K562 (cell line): ENCODE measurements around the gene ADAP1. TPM values are rescaled to one million over a fixed set of nuclear protein-coding genes. Genes with fewer than 3 reads are reported as not detected.

Source experiments
- COPS2 ChIP-seq: fragments of 450-650 bp; conservative IDR thresholded peaks from 2 replicates; pipeline ENCODE4 v1.6.1; 2016; ENCODE audit warnings: mild to moderate bottlenecking, moderate library complexity
- FIP1L1 ChIP-seq: fragments of 200-400 bp; formaldehyde crosslinking; IDR thresholded peaks from 2 replicates; pipeline ENCODE4 v1.6.1; 2018; ENCODE audit warnings: mild to moderate bottlenecking, low read depth, low read length; ENCODE audit not compliant: poor library complexity, severe bottlenecking
- GTF2F1 ChIP-seq: IDR thresholded peaks from 2 replicates; pipeline ENCODE4 v1.6.1; 2011; ENCODE audit warnings: low read depth, low read length, improper control_type of control experiment
- HDAC8 ChIP-seq: fragments of 450-650 bp; IDR thresholded peaks from 2 replicates; pipeline ENCODE4 v1.6.1; 2016; ENCODE audit warnings: mild to moderate bottlenecking, missing genetic modification characterization, moderate library complexity, missing compliant biosample characterization
- HNRNPUL1 ChIP-seq: fragments of 200-400 bp; formaldehyde crosslinking; IDR thresholded peaks from 2 replicates; pipeline ENCODE4 v1.6.1; 2017; ENCODE audit warnings: low read length
- MTA2 ChIP-seq: fragments of 450-650 bp; IDR thresholded peaks from 2 replicates; pipeline ENCODE4 v1.6.1; 2016; ENCODE audit warnings: low read depth
- PCBP2 ChIP-seq: fragments of 200-400 bp; formaldehyde crosslinking; IDR thresholded peaks from 2 replicates; pipeline ENCODE4 v1.6.1; 2018; ENCODE audit warnings: low read length, low read depth, mild to moderate bottlenecking, moderate library complexity; ENCODE audit not compliant: poor library complexity, severe bottlenecking
- PML ChIP-seq: IDR thresholded peaks from 2 replicates; pipeline ENCODE4 v1.6.1; 2012; ENCODE audit warnings: low read length, inconsistent platforms
- POLR2G ChIP-seq: fragments of 200-400 bp; formaldehyde crosslinking; IDR thresholded peaks from 2 replicates; pipeline ENCODE4 v1.6.1; 2017; ENCODE audit warnings: low read depth, mild to moderate bottlenecking, antibody characterized with exemption, low read length, moderate library complexity
- POU5F1 ChIP-seq: fragments of 150-350 bp; IDR thresholded peaks from 2 replicates; pipeline ENCODE4 v1.6.1; 2014; ENCODE audit warnings: borderline replicate concordance, low read length, low read depth, mild to moderate bottlenecking; ENCODE audit not compliant: partially characterized antibody
- RAD21 ChIP-seq, 2 experiments: fragments of 250-450 bp in 1 of 2; fragments of 450-650 bp in 1 of 2; sonication (Bioruptor Pico) in 1 of 2; formaldehyde crosslinking in 1 of 2; IDR thresholded peaks in 1 of 2; conservative IDR thresholded peaks in 1 of 2; 2 replicates each; pipeline versions ENCODE4 v1.4.0 to v1.8.0; 2020 to 2022; ENCODE audit warnings: mild to moderate bottlenecking in 2 of 2, moderate library complexity in 1 of 2
- TARDBP ChIP-seq: fragments of 450-650 bp; IDR thresholded peaks from 2 replicates; pipeline ENCODE4 v1.6.1; 2016
- WHSC1 ChIP-seq: IDR thresholded peaks from one replicate; pipeline ENCODE4 v1.6.1; 2012; ENCODE audit warnings: low read length, control low read depth, inconsistent platforms
- ZNF79 ChIP-seq: fragments of 250-450 bp; sonication (Bioruptor Pico); IDR thresholded peaks from 2 replicates; pipeline ENCODE4 v1.4.0; 2020; ENCODE audit warnings: low read depth, mild to moderate bottlenecking, moderate library complexity
- polyA plus RNA-seq, 8 experiments: library from polyadenylated mRNA; depleted of rRNA in 4 of 8; stranded (reverse) in 5 of 8; unstranded in 3 of 8; fragments of >200 nt; fragmentation: Nextera tagmentation in 2 of 8; fragmentation: Illumina TruSeq in 1 of 8; extraction: Ambion mirVana in 2 of 8; extraction: Trizol in 1 of 8; gene quantifications; 2 replicates each; pipeline versions ENCODE4 v1.2.1 to v1.2.3, GENCODE V29; 2011 to 2014; ENCODE audit warnings: inconsistent platforms in 1 of 8, missing spikeins in 1 of 8
- total RNA-seq, 7 experiments: library from RNA; depleted of rRNA in 6 of 7; stranded (reverse); fragments of >200 nt in 6 of 7; fragmentation: Illumina TruSeq in 2 of 7; extraction: Trizol in 2 of 7; gene quantifications; 2 replicates each; pipeline versions ENCODE4 v1.2.1 to v1.2.3, GENCODE V29; 2011 to 2021; ENCODE audit warnings: low replicate concordance in 1 of 7
- TF ChIP-seq, protein P1 (sequence below): fragments of 450-650 bp; formaldehyde crosslinking; IDR thresholded peaks from 2 replicates; pipeline ENCODE4 v1.4.0; 2020; ENCODE audit warnings: mild to moderate bottlenecking, moderate library complexity
- TF ChIP-seq, protein P2 (sequence below): fragments of 450-650 bp; IDR thresholded peaks from 2 replicates; pipeline ENCODE4 v1.6.1; 2016; ENCODE audit warnings: antibody characterized with exemption
- TF ChIP-seq, protein P3 (sequence below): sonication (generic); formaldehyde crosslinking; IDR thresholded peaks from 2 replicates; pipeline ENCODE4 v1.8.0; 2022; ENCODE audit warnings: mild to moderate bottlenecking, missing genetic modification reagents
- TF ChIP-seq, protein P4 (sequence below): sonication (generic); formaldehyde crosslinking; IDR thresholded peaks from 2 replicates; pipeline ENCODE4 v1.8.1; 2023; ENCODE audit warnings: mild to moderate bottlenecking, missing genetic modification reagents, moderate library complexity

Gene ADAP1
- total and polyA plus RNA-seq, 9 of the 15 experiments (the other 6 are each of a cell fraction or from before 2014, with no cell fraction given) = 0.27 to 1.4 (median 0.52) TPM; not detected in 3

DNA sequence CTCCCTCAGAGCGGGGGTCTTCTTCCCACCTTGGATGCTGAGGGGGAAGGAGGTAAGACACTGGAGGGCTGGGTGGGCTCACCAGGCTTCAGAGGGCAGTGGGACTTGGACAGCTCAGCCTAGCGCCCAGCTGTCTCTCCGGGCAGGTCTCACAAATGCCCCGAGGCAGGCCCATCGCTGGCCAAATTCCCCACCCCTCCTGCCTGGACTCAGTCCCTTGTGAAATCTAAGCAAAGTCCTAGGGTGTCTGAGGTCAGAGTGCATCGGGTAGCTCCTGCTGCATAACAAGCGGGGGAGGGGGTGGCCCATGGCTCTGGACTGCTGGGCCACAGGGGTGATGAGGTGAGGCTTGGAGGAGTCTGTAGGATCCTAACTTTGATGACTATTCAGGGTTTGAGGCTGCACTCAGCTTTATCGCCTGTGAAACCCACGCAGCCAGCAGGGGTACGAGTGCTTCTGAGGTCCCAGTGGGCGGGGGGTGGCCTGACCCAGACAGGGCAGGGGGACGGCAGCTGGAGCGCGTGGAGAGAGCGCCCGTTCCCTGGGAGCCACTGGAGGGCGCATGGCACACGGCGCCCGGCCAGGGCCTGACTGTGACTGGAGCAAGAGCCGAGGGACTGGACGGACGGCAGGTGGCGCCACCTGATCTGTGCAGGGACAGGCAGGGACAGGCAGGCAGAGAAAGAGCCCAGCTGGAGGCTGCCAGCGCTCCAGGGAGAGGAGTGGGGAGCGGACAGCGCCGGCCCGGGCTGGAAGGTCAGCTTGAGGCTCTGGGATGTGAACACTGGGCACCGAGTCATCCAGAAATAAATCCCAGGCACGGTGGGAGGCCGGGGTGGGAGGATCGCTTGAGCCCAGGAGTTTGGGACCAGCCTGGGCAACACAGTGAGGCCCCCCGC lies 38.5 kb upstream of the ADAP1 start (continued):
- TF ChIP-seq, protein P1, sequence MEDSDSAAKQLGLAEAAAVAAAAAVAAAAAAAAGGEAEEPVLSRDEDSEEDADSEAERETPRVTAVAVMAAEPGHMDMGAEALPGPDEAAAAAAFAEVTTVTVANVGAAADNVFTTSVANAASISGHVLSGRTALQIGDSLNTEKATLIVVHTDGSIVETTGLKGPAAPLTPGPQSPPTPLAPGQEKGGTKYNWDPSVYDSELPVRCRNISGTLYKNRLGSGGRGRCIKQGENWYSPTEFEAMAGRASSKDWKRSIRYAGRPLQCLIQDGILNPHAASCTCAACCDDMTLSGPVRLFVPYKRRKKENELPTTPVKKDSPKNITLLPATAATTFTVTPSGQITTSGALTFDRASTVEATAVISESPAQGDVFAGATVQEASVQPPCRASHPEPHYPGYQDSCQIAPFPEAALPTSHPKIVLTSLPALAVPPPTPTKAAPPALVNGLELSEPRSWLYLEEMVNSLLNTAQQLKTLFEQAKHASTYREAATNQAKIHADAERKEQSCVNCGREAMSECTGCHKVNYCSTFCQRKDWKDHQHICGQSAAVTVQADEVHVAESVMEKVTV (CRISPR knock-in tag) = peak; percentile 99
- no peak for TF ChIP-seq HDAC8
- TF ChIP-seq WHSC1 = no peak
- TF ChIP-seq, protein P2, sequence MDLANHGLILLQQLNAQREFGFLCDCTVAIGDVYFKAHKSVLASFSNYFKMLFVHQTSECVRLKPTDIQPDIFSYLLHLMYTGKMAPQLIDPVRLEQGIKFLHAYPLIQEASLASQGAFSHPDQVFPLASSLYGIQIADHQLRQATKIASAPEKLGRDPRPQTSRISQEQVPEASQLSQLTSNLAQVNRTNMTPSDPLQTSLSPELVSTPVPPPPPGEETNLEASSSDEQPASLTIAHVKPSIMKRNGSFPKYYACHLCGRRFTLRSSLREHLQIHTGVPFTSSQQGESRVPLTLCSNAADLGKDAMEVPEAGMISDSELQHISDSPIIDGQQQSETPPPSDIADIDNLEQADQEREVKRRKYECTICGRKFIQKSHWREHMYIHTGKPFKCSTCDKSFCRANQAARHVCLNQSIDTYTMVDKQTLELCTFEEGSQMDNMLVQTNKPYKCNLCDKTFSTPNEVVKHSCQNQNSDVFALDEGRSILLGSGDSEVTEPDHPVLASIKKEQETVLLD = 0 out of 2 replicates have a peak, but pooled peaks have one; percentile 22
- TF ChIP-seq HNRNPUL1 = no peak
- peak; percentile 70 for TF ChIP-seq POLR2G
- TF ChIP-seq GTF2F1 = no peak
- TF ChIP-seq COPS2 = no peak
- no peak for TF ChIP-seq PML
- TF ChIP-seq ZNF79 (CRISPR knock-in tag) = no peak
- peak; percentile 83 for TF ChIP-seq FIP1L1
- TF ChIP-seq, protein P3, sequence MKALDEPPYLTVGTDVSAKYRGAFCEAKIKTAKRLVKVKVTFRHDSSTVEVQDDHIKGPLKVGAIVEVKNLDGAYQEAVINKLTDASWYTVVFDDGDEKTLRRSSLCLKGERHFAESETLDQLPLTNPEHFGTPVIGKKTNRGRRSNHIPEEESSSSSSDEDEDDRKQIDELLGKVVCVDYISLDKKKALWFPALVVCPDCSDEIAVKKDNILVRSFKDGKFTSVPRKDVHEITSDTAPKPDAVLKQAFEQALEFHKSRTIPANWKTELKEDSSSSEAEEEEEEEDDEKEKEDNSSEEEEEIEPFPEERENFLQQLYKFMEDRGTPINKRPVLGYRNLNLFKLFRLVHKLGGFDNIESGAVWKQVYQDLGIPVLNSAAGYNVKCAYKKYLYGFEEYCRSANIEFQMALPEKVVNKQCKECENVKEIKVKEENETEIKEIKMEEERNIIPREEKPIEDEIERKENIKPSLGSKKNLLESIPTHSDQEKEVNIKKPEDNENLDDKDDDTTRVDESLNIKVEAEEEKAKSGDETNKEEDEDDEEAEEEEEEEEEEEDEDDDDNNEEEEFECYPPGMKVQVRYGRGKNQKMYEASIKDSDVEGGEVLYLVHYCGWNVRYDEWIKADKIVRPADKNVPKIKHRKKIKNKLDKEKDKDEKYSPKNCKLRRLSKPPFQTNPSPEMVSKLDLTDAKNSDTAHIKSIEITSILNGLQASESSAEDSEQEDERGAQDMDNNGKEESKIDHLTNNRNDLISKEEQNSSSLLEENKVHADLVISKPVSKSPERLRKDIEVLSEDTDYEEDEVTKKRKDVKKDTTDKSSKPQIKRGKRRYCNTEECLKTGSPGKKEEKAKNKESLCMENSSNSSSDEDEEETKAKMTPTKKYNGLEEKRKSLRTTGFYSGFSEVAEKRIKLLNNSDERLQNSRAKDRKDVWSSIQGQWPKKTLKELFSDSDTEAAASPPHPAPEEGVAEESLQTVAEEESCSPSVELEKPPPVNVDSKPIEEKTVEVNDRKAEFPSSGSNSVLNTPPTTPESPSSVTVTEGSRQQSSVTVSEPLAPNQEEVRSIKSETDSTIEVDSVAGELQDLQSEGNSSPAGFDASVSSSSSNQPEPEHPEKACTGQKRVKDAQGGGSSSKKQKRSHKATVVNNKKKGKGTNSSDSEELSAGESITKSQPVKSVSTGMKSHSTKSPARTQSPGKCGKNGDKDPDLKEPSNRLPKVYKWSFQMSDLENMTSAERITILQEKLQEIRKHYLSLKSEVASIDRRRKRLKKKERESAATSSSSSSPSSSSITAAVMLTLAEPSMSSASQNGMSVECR = peak; percentile 71; the same call in 1 of the 2 replicates
- TF ChIP-seq RAD21 (CRISPR knock-in tag; conservative IDR thresholded peaks at IDR 0.05 in 1 of 2, IDR thresholded peaks at IDR 0.05 in 1 of 2) = peak; percentile 100
- TF ChIP-seq TARDBP = peak; percentile 72; the same call in 1 of the 2 replicates
- TF ChIP-seq PCBP2 = no peak
- no peak for TF ChIP-seq POU5F1
- TF ChIP-seq, protein P4, sequence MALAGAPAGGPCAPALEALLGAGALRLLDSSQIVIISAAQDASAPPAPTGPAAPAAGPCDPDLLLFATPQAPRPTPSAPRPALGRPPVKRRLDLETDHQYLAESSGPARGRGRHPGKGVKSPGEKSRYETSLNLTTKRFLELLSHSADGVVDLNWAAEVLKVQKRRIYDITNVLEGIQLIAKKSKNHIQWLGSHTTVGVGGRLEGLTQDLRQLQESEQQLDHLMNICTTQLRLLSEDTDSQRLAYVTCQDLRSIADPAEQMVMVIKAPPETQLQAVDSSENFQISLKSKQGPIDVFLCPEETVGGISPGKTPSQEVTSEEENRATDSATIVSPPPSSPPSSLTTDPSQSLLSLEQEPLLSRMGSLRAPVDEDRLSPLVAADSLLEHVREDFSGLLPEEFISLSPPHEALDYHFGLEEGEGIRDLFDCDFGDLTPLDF = 0 out of 2 replicates have a peak, but pooled peaks have one; percentile 52
- TF ChIP-seq MTA2 = no peak
